CD1c-positive myeloid dendritic cell (primary cell): ENCODE measurements around the gene PRSS23.
"Not testable (repeated sequence)": the region's sequence is repeated elsewhere in the genome, so short reads cannot be mapped to it uniquely, and the experiment has no call there.

Source experiments
- DNase-seq: peaks from one replicate; pipeline ENCODE4 v3.0.0-alpha.2; 2016; ENCODE audit errors: extremely low spot score

The PRSS23 gene, protein sequence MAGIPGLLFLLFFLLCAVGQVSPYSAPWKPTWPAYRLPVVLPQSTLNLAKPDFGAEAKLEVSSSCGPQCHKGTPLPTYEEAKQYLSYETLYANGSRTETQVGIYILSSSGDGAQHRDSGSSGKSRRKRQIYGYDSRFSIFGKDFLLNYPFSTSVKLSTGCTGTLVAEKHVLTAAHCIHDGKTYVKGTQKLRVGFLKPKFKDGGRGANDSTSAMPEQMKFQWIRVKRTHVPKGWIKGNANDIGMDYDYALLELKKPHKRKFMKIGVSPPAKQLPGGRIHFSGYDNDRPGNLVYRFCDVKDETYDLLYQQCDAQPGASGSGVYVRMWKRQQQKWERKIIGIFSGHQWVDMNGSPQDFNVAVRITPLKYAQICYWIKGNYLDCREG

DNA sequence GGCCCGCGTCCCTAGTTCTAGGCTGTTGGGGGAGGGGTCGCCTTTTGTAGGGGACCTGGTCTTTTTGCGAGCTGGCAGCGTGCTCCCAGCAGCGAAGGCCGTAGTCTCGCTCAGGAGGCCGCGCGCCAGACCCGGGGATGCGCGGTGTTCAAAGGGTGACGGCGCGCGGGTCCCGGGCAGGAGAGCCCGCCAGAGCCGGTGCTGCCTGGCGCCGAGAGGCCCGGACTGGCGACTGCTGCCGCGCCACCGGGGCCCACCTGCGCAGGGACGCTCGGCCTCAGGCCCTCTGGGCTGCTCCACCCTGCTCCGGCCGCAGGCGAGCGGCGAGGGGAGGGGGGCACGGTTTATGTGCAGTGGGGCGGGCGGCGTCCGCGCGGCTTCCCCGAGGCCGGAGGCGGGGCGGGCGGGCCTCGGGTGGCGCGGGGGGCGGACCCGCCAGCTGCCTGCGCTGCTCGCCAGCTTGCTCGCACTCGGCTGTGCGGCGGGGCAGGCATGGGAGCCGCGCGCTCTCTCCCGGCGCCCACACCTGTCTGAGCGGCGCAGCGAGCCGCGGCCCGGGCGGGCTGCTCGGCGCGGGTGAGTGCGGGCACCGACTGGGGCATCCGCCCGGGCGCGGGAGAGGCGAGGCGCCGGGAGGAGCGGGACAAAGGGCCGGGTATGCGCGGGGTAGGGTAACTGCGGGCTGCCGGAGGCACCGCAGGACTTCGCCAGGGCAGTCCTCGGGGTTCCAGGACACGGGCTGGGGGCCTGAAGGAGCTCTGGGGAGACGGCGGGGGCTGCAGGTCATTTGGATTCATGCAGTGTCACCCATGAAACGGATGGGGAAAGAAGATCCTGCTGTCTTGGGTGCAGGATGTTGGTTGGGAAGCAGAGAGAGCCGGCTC, at the start of gene PRSS23:
PRSS23 (plus strand) TSS at position 467 of the 884 bp plus-strand sequence. CDS start 7,102 bp downstream, outside the sequence.
- peak; percentile 38 for DNase-seq

DNA sequence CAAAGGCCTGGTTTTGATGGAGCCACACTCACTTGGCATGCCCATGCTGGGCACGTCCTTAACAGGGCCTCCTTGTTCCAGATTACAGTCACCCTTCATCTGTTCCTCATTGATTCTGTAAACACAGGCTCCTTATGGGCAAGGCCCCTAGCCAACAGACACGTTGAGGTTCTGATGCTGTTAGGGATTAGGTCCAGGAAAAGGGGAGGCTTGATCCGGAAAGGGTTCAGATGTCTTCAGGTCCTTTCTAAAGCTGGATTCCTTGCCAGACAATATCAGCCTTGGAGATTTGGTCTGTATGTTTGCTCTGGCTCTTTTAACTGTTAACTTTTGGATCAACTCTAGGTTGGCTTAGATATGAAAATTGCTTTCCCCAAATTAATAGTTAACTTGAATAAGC, 46.9 kb upstream of the PRSS23 start:
- DNase-seq = no peak

DNA sequence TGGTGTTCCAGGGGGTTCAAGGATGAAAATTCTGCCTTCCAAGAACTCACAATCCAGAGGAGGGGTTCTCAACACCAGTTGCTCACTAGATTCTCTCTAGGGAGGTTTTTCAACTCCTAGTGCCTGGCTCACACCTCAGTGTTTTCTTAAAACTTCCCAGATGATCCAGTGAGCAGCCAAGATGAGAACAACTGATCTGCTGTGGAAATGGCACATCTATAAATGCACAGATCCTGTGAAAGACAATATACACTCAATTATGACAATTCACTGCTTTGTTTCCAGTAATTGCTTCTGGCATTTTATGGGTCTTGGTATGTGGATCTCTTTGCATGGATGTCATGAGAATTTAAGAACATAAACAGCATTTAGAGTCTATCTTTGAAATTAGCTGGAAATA, 45.2 kb upstream of the PRSS23 start:
- DNase-seq = no peak

DNA sequence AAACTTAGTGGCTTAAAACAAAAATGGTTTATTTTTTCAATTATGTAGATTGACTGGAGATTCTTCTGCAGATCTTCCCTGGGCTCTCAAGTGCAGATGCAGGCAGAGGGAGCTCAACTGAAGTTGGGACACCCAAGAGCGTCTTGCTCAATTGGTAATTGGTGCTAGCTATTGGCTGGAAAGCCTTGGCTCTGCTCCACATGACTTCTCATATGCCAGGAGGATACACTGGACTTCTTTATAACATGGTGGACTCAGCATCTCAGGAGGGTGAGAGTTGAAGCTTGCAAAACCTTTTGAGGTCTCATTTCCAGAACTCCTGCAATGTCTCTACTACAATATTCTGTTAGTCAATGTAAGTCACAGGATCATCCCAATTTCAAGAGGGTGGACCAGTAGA, 42.2 kb upstream of the PRSS23 start:
- DNase-seq = no peak

DNA sequence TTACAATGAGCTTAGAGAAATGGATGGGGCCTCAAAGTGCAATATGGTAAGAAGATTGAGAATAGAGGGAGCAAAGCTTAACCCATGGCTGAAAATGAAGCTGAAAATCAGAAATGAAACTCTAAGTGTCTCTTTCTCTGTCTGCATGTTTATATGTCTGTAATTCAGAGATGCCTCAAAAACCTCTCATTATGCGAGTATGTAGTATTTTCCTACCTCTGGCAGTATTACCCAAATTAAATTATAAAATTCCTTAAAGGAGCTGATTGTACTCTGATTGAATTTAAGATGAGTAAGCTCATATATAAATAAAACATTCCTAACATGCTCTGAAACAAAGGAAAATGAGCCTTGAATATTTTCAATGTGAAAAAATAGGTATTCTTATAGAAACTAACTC, 39.8 kb upstream of the PRSS23 start:
- DNase-seq = no peak

DNA sequence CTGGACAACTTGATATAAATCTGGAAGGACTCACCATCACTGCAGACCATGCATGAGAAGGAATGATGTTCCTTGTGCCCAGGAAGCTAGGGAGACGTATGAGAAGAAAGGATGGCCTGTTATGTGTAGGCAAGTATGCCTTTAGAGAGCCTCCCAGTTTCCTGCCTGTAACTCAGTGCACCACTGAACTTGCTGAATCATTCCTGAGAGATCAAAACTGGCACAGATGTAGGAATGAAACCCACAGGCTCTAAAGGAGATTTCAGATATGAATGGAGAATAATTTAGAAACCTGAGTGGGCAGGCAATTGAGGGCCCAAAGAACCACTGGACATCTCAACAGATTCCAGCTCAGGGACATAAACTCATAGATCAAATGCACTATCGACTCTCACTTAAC, 38.4 kb upstream of the PRSS23 start:
- DNase-seq = no peak

DNA sequence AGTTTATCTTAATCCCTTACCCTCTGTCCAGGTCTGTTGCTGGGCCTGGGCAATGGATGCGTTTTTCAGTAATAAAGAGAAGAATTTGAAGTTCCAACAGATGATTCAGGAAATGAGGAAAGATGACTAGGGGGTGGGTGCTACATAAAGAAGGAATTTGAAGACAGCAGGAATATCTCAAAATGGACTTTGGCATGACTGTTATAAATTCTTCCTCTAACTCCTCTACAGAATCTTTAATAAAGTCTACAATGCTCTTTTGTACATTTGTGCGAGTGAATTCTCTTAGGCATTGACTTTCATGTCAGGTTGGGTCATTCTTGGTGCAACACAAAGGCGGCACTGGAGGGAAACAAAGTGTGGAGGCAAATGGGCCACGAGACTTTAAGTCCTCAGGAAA, 35.1 kb upstream of the PRSS23 start:
- DNase-seq = no peak

DNA sequence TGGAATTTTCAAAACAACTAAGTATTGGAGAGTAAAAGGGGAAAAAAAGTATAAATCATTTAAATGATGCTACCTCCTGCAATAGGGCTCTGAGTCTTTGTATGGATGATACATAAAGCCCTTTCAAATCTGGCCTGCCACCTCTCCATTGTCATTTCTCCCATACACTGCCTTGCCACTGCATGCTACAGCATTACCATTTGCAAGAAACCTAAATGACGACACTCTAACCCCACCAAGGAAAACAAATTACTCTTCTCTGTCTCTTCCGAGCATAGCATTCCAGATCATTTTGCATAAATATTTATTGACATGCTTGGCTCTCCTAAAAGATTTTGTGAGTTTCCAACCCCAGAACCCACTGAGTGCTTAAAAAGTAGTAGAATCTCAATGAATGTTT, 34.5 kb upstream of the PRSS23 start:
- no peak for DNase-seq

DNA sequence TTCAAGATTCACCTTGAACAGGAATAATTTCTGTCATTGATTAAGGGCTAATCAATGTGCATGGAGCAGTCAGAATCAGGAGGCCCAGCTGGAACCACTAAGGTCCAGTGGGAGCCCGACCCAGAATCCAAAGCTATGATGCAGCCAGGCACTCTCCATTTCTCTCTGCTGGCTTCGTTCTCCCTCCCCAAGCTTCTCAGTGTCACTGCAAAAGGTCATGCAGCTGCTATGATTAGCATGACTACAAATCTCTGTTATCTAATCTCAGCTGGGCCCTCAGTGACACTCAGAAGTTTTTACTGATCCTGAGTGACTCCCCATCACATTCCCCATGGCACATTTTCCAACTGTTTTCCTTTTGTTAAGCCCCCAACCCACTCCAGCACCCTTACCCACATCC, 31.1 kb upstream of the PRSS23 start:
- DNase-seq = no peak

DNA sequence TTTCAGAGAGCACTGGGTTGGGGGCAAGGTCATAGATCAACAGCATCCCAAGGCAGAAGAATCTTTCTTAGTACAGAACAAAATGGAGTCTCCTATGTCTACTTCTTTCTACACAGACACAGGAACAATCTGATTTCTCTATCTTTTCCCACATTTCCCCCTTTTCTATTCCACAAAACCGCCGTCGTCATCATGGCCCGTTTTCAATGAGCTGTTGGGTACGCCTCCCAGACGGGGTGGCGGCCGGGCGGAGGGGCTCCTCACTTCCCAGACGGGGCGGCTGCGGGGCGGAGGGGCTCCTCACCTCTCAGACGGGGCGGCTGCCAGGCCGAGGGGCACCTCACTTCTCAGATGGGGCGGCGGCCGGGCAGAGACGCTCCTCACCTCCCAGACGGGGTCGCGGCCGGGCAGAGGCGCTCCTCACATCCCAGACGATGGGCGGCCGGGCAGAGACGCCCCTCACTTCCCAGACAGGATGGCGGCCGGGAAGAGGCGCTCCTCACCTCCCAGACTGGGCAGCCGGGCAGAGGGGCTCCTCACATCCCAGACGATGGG, 29.8 kb upstream of the PRSS23 start:
- not testable (repeated sequence) for DNase-seq

DNA sequence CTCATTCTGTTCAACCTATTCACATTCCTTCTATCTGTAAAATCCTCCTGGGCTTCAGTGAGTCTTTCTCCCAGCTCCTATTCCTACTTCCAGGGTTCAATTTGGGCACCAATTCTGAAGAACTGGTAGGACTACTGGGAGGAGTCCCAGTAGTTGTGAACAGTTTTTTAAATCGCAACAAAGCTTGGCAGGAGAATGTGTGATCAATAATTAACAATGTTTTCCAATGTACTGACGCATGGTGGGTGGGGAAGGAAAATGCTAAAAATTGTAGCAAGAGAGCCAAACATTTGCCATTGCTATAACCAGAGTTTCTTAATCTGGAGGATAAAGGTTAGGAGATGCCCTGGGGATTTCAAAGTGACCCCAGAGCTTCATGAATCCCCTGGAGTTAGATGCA, 27.3 kb upstream of the PRSS23 start:
- DNase-seq = no peak

DNA sequence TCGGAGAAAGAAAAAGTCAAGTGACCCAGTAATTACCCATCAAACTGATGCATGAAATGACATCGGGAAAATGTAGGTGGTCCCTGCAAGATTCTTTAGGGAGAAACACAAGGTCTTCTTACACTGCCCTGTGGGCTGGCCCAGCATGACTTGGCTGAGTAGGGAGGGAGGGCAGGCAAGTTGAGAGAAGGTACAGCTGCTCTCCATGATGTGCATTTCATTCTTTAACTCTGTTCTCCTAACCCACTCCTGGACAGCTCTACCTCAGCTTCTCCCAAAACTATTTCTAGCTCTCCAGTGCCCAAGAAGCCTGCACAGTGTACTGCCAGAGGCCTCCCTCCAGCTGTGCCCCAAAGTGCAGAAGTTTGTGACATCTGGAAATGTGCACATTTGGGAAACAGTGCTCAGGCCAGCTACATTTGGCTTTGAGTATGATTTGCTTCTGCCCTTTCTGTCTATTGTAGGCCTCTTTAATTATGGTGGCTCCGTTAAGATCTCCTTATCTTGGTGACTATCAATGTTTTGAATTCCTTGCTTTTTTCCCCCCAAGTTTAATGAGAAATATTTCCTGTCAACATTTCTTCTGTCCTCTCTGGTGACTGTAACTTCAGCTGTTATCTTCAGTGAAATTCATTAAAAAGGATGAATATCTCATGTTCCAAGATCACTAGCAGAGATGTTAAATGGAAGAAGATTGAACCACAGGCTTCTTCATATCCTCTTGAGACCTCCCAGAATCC, 26.7 kb upstream of the PRSS23 start:
- no peak for DNase-seq

DNA sequence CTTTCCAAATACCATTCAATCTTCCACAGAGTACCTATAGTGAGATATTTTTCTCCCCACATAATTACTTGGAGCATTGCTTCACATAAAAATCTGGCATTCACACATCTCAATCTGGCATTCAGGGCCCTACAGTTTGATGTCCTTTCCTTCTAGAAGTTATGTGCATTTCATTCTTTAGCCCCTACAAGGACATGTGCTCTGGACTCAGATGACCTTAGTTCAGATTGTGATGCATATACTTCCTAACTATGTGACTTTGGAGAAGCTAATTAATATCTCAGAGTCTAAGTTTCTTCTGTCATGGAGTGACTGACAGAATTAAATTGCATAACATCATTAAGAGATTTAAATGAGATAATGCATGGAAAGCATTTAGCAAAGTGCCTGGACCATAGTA, 25.9 kb upstream of the PRSS23 start:
- no peak for DNase-seq

DNA sequence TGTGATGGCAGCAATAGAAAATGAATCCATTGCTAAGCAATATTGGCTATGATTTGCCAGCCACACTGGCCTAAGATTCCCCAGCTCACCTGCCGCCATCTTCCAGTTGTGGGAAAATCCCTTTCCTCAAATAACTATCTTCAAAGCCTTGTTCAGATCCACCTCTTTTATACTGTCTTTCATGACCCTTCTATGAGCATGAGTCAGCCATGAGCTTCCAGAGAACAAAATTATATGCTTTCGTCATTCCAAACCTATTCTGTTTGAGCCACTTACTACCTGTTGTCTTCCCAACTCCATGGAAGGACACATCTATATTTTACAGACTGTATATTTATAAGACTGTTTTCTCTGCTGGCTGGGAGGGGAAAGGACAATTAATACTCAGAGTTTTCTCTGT, 25.0 kb upstream of the PRSS23 start:
- DNase-seq = no peak

DNA sequence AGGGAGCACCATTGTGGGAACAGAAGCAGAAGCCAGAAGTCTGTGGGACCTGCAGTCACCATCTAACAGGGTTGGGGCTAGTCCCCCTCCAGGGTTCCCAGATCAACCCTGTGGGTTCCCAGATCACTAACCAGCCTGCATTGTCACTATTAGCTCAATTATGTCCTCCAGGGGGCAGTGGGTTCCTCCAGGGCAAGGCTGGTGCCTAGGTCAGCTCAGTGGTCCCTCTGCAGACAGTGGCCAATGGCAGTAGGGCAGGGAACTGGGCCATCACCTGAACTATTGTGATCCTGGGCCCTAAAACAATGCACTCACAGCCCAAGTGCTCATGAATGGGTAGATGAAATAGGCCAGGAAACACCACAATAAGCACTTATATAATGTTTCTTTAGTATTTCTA, 18.8 kb upstream of the PRSS23 start:
- no peak for DNase-seq

DNA sequence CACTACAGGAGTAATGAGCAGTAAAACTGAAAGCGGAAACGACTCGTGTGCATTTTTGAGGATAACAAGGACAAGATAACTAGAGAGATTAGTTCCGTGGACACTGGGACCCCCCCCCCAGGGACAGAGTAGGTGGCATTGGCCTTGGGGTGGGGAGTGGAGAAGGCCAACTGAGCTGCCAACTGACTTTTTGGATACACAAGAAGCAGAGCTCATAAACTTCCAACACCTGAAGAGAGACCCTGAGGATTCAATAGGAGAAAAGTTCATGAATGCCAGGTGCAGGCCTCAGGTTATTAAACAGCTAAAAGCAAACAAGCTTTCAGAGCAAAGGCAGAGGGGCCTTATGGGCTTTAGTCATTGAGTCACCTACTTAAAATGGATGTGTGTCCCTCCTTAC, 17.6 kb upstream of the PRSS23 start:
- DNase-seq = no peak

DNA sequence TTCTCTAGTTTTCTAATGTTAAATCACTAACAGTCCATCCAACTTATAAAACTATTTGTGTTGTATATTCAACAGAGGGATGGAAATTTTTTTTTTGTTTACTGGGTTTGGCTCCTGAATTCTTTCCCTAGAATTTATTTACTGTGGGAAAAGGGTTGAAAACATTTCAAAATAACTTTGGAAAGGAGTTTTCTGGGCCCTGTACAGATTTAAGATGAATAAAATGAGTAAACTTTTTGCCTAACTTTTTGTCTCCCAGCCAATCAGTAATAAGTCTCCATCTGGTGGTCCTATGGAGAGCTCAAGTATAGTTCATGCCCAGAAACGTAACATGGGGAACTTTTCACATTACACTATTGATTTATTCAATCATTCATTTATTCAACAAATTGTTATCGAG, 16.7 kb upstream of the PRSS23 start:
- no peak for DNase-seq

DNA sequence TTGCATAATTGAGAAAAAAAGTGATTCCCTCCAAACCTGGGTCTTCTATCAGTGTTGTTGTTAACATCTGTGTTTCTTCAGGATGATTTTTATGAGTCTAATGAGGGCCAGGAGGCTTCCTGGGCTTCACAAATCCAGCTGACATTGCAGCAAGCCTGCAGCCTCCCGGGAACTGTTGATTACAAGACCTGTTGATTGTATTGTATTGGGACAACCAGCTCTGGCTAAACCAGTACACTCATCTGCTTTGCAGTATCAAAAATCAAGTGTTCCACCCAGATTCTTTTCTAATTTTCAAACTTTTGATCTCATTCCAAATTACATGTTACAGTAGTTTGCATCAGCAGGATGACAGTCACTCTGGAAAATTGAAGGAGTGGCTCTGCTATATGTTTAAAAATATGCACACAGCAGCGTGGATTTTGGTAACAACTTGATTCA, 16.1 kb upstream of the PRSS23 start:
- DNase-seq = no peak

DNA sequence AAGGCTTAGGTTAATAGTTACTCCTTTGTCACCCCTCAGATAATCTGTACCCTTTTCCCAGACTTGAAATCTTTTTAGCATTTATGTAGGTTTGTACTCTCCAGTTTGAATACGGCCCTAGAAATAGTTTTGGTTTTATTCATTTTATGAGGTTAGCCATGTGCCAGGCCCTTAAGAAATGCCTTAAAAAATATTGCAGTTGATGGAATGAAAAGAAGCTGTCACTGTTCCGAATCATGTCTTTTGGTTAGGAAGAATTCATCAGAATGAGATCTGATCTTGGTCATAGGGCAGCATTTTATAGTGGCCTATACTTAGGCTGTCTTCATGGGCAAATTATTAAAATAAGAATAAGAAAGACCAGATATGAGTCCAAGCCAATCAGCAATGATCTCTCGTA, 14.8 kb upstream of the PRSS23 start:
- DNase-seq = no peak

DNA sequence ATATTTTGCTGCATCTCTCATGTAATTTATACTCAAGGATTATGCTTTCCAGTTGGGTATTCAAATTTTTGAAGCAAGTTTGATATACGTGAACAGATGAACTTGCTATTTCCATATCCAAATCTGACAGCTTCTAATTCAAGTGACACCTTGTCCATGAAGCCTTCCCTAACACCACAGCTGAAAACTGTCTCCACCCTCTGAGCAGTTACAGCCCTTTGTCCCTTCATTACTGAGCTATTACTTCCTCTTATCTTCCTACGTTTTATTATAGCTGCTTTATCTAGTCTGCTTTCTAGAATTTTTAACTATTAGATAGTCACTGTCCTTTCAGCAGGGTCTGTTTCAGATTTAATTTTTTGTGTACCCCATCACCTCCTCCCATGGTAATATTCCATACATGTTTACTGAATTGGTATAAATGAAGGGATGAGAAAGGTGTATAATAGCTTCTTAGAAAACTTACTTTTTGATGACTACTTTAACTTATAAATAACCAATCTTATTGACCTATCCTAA, 13.3 kb upstream of the PRSS23 start:
- DNase-seq = no peak

DNA sequence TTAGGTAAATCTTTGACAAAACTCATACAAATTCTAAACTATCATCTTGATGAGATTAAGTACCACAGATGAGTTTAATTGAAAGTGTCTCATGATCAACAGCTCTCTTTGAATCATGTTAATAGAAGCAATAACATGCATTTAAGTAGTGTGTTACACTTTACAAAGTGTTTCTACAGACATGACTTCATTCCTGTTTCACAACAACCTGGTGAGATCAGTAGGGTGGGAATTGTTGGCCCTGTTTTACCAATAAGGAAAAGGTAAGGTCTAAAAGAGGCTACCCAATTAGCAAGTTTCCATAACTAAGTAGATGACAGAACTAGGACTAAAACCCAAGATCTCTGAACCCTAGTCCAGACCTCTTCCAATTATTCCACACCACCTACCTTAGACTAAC, 12.7 kb upstream of the PRSS23 start:
- DNase-seq = no peak

DNA sequence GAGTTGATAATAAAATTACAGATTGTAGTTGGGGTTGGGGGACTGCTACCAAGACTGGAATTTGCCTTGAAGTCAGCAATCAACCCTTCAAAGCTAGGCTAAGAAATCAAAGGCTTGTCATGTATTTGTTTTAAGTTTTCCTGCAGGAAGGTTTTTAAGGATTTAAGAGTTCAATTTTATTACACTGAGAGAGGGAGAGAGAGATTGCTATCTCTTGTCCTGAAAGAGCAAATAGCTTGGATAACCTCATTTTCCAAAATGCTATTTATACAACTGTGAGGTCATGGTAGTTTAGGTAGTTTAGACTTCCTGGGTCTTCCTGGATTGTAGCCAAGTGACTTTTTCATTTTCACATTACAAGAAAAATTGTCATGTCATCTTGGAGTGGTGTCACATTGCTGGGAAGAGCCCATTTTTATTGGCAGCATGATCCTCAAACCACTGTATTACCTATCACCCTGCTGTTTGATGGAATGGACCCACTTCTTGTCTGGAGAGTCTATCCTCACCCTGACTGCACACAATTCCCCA, 10.1 kb upstream of the PRSS23 start:
- DNase-seq = no peak
